ENCODE data around the gene HECW1. TPM values are rescaled to one million over a fixed set of nuclear protein-coding genes. Genes with fewer than 3 reads are reported as not detected.
A peak's percentile ranks its signal among the peaks of the same experiment; 100 is the strongest.

The HECW1 gene
- total and polyA plus RNA-seq, 2 of the 13 experiments (the other 11 are each of a cell fraction or from before 2014, with no cell fraction given), result not detected

GRCh38 chr7:43417455-43417854 is 305.0 kb downstream of the HECW1 start:
- H3K79me2 ChIP-seq (ENCODE audit: insufficient read depth, low read length), result no peaks in the 10 kb centered on the region
- H3K4me3 ChIP-seq (replicated peaks in 1 of 3; ENCODE audit: insufficient read depth in 1 of 3, low read depth in 2 of 3, low read length in 3 of 3), result no peak overlapping the region
- no peak overlapping the region for H3K4me2 ChIP-seq (ENCODE audit: low read depth, low read length)
- H3K27ac ChIP-seq (ENCODE audit: extremely low read length, insufficient read depth, low read length), result no peak overlapping the region
- H3K27me3 ChIP-seq (ENCODE audit: control insufficient read depth in 1 of 2, insufficient read depth in 2 of 2, low read length in 2 of 2), result no peaks in the 10 kb centered on the region
- H2AFZ ChIP-seq (ENCODE audit: low read length), result no peak overlapping the region
- no TSS peak for BruUV-seq (replicated peaks)
- H3K9ac ChIP-seq (ENCODE audit: insufficient read depth, low read depth, low read length), result no peak overlapping the region
- ATAC-seq (no peak), FAIRE-seq (no peak), DNase-seq (ENCODE audit: low spot score) (no peak)
- no peak for TF ChIP-seq ZBTB39 (CRISPR knock-in tag; IDR thresholded peaks at IDR 0.05)
- no peak for TF ChIP-seq TRIM24 (CRISPR knock-in tag; IDR thresholded peaks at IDR 0.05)
- in situ Hi-C loops (cut with HindIII; ENCODE audit: extremely low pct_ligation_motif_present, low pct_unique_long_range_greater_than_20kb) (no loop called here), intact Hi-C loops (cut with micrococcal nuclease; ENCODE audit: unreplicated experiment) (no loop called here)
- ChIA-PET CTCF (ENCODE audit: low intra/inter-chr PET ratio, low total read pairs) (no interaction called here), POLR2A (no interaction called here)
- no peaks in the 10 kb centered on the region for H3K4me1 ChIP-seq (ENCODE audit: insufficient read depth, low read length)
- 83% methylated on average over 3 of the region's 3 CpGs for WGBS (ENCODE audit: low lambda C conversion rate)
- H4K20me1 ChIP-seq (ENCODE audit: insufficient read depth, low read length), result no peaks in the 10 kb centered on the region
- H3K9me3 ChIP-seq (ENCODE audit: low read length), result no peaks in the 10 kb centered on the region
- no peaks in the 10 kb centered on the region for H3K36me3 ChIP-seq (replicated peaks in 1 of 2; ENCODE audit: control insufficient read depth in 1 of 2, insufficient read depth in 2 of 2, low read length in 2 of 2)

- H2AFZ ChIP-seq (ENCODE audit: low read length), result no peak overlapping the region
- no peak overlapping the region for H3K27ac ChIP-seq (ENCODE audit: extremely low read length, insufficient read depth, low read length)
- H4K20me1 ChIP-seq (ENCODE audit: insufficient read depth, low read length), result no peaks in the 10 kb centered on the region
- no peak for FAIRE-seq
- TF ChIP-seq MAFF (IDR thresholded peaks at IDR 0.05; ENCODE audit: low read depth, low read length) (peak; percentile 85), CENPBD1 (CRISPR knock-in tag; IDR thresholded peaks at IDR 0.05; ENCODE audit: borderline replicate concordance, low read depth) (no peak), NFE2L2 (IDR thresholded peaks at IDR 0.05; ENCODE audit: low read length) (peak; percentile 92), MAFK (conservative IDR thresholded peaks at IDR 0.05 in 1 of 2, IDR thresholded peaks at IDR 0.05 in 1 of 2; ENCODE audit: low read length in 2 of 2) (peak; percentile 88 to 90), ATF6 (CRISPR knock-in tag; conservative IDR thresholded peaks at IDR 0.05) (no peak), PRPF4 (IDR thresholded peaks at IDR 0.05; ENCODE audit: low read depth, low read length, poor library complexity, severe bottlenecking) (no peak), POLR2G (IDR thresholded peaks at IDR 0.05; ENCODE audit: low read depth, low read length) (no peak)
- H3K27me3 ChIP-seq (ENCODE audit: control insufficient read depth in 1 of 2, insufficient read depth in 2 of 2, low read length in 2 of 2), result no peaks in the 10 kb centered on the region
- H3K9ac ChIP-seq (ENCODE audit: insufficient read depth, low read depth, low read length), result no peak overlapping the region
- POLR2A ChIA-PET, result no interaction called here
- 48% methylated on average over 2 of the region's 2 CpGs for WGBS (ENCODE audit: low lambda C conversion rate)
- ATAC-seq, result no peak
- DNase-seq (ENCODE audit: low spot score), result no peak
- CTCF ChIA-PET (ENCODE audit: low intra/inter-chr PET ratio, low total read pairs), result no interaction called here
- no TSS peak for BruUV-seq (replicated peaks)
- no peaks in the 10 kb centered on the region for H3K36me3 ChIP-seq (replicated peaks in 1 of 2; ENCODE audit: control insufficient read depth in 1 of 2, insufficient read depth in 2 of 2, low read length in 2 of 2)
- H3K9me3 ChIP-seq (ENCODE audit: low read length), result no peaks in the 10 kb centered on the region
- H3K4me1 ChIP-seq (ENCODE audit: insufficient read depth, low read length), result no peaks in the 10 kb centered on the region
- intact Hi-C loops (cut with micrococcal nuclease; ENCODE audit: unreplicated experiment) (no loop called here), in situ Hi-C loops (cut with HindIII; ENCODE audit: extremely low pct_ligation_motif_present, low pct_unique_long_range_greater_than_20kb) (loop anchor here (10.0 kb wide), 1 partner anchor 486 kb away; no protein-coding TSS in a partner anchor)
- no peak overlapping the region for H3K4me2 ChIP-seq (ENCODE audit: low read depth, low read length)
- H3K79me2 ChIP-seq (ENCODE audit: insufficient read depth, low read length), result no peaks in the 10 kb centered on the region
- no peak overlapping the region for H3K4me3 ChIP-seq (replicated peaks in 1 of 3; ENCODE audit: insufficient read depth in 1 of 3, low read depth in 2 of 3, low read length in 3 of 3)
Measured at GRCh38 chr7:43430411-43430810, 318.0 kb downstream of the HECW1 start.

Measured in HepG2 (cell line).